Lower leg skin (tissue), 4 donors: ENCODE measurements around the gene PRR29. TPM values are rescaled to one million over a fixed set of nuclear protein-coding genes. Genes with fewer than 3 reads are reported as not detected.

ENCODE experiments used
- DNase-seq, 2 donors: peaks; one replicate each; pipeline ENCODE4 v3.0.0-alpha.2; 2019; ENCODE audit warnings: low spot score in 2 of 2
- H3K4me3 ChIP-seq: fragments of 200-600 bp; sonication (generic); 2 replicates; pipeline ENCODE4 v1.5.1; 2017; ENCODE audit warnings: mild to moderate bottlenecking, low read depth; ENCODE audit not compliant: poor library complexity, severe bottlenecking
- CTCF ChIP-seq, 3 donors: fragments of 450-650 bp; IDR thresholded peaks; one replicate each; pipeline ENCODE4 v1.5.1; 2016; ENCODE audit warnings: antibody characterized with exemption in 3 of 3, mild to moderate bottlenecking in 3 of 3, moderate library complexity in 2 of 3
- POLR2A ChIP-seq, 2 donors: fragments of 450-650 bp; IDR thresholded peaks; one replicate each; pipeline ENCODE4 v1.6.1; 2016 to 2017; ENCODE audit warnings: antibody characterized with exemption in 2 of 2, mild to moderate bottlenecking in 1 of 2, moderate library complexity in 1 of 2
- WGBS, 2 donors: methylation state at CpG; one replicate each; pipeline ENCODE4 v1.1.5; 2018; 5-methylcytosine and 5-hydroxymethylcytosine counted together
- intact Hi-C: fragments of 100-400 bp; cut with DNase I; formaldehyde crosslinking; loops from one replicate; pipeline ENCODE4 v1.15.0; 2023; ENCODE audit warnings: low total_unique reads
- total RNA-seq, 4 donors: library from RNA; depleted of rRNA; stranded (reverse); fragments of >200 nt; gene quantifications; one replicate each; pipeline ENCODE4 v1.1.0, GENCODE V29; 2016

PRR29 gene
- total RNA-seq, 4 donors from 2014 or later: 0.17 TPM; not detected in 3

- TF ChIP-seq CTCF (IDR thresholded peaks at IDR 0.05) (no peak), POLR2A (IDR thresholded peaks at IDR 0.05) (no peak)
- no peak overlapping the region for H3K4me3 ChIP-seq
- 86 to 88% methylated on average over 8 to 12 of the region's 13 CpGs for WGBS, 2 donors
- no peak for DNase-seq
- intact Hi-C loops: no loop called here
Measured at GRCh38 chr17:63985387-63986140, 12.6 kb upstream of the PRR29 start.

GRCh38 chr17:63986821-63987220 is 11.3 kb upstream of the PRR29 start:
- 78 to 83% methylated on average over 3 of the region's 3 CpGs for WGBS, 2 donors
- TF ChIP-seq POLR2A (IDR thresholded peaks at IDR 0.05) (no peak), CTCF (IDR thresholded peaks at IDR 0.05) (no peak)
- intact Hi-C loops: no loop called here

GRCh38 chr17:63987221-63988126 is 10.7 kb upstream of the PRR29 start:
- no peak overlapping the region for H3K4me3 ChIP-seq
- WGBS, 2 donors: 73% methylated on average over 15 to 18 of the region's 18 CpGs
- no peak for DNase-seq
- no peak for TF ChIP-seq POLR2A (IDR thresholded peaks at IDR 0.05)
- TF ChIP-seq CTCF (IDR thresholded peaks at IDR 0.05): no peak
- intact Hi-C loops: no loop called here

More at GRCh38 chr17:63986821-63987220, 11.3 kb upstream of the PRR29 start:
- no peak for DNase-seq
- H3K4me3 ChIP-seq: no peak overlapping the region

GRCh38 chr17:63988127-63988478 is 10.0 kb upstream of the PRR29 start:
- no peak for DNase-seq

More at GRCh38 chr17:63988127-63988478, 10.0 kb upstream of the PRR29 start:
- intact Hi-C loops: no loop called here
- WGBS, 2 donors: 88 to 94% methylated on average over 3 to 5 of the region's 5 CpGs
- H3K4me3 ChIP-seq: no peak overlapping the region
- no peak for TF ChIP-seq CTCF (IDR thresholded peaks at IDR 0.05)
- TF ChIP-seq POLR2A (IDR thresholded peaks at IDR 0.05): no peak
